ENCODE measurements around the gene LDHA.
"Not testable (repeated sequence)": the region's sequence is repeated elsewhere in the genome, so short reads cannot be mapped to it uniquely, and the experiment has no call there.

LDHA gene

GRCh38 chr11:18374956-18375355 lies 19.4 kb upstream of the LDHA start:
- DNase-seq (ENCODE audit: low read depth in 1 of 2, low spot score in 1 of 2), result no peak
- in situ Hi-C loops (cut with HindIII; ENCODE audit: low pct_unique_long_range_greater_than_20kb, low sequenced_read_pairs), result no loop called here
- TF ChIP-seq JUND (IDR thresholded peaks at IDR 0.05; ENCODE audit: low read depth), result no peak

GRCh38 chr11:18375941-18376340 lies 18.4 kb upstream of the LDHA start:
- in situ Hi-C loops (cut with HindIII; ENCODE audit: low pct_unique_long_range_greater_than_20kb, low sequenced_read_pairs), result no loop called here
- DNase-seq (ENCODE audit: low read depth in 1 of 2, low spot score in 1 of 2), result no peak
- no peak for TF ChIP-seq JUND (IDR thresholded peaks at IDR 0.05; ENCODE audit: low read depth)

- no peak for DNase-seq (ENCODE audit: low read depth in 1 of 2, low spot score in 1 of 2)
- TF ChIP-seq JUND (IDR thresholded peaks at IDR 0.05; ENCODE audit: low read depth), result no peak
- in situ Hi-C loops (cut with HindIII; ENCODE audit: low pct_unique_long_range_greater_than_20kb, low sequenced_read_pairs), result no loop called here
Observed at GRCh38 chr11:18379201-18379600, 15.2 kb upstream of the LDHA start.

- peak in 1 of 2 experiments; percentile 80 for DNase-seq (ENCODE audit: low read depth in 1 of 2, low spot score in 1 of 2)
- in situ Hi-C loops (cut with HindIII; ENCODE audit: low pct_unique_long_range_greater_than_20kb, low sequenced_read_pairs), result no loop called here
- no peak for TF ChIP-seq JUND (IDR thresholded peaks at IDR 0.05; ENCODE audit: low read depth)
Observed at GRCh38 chr11:18383388-18384156, 10.8 kb upstream of the LDHA start.

- no peak for TF ChIP-seq JUND (IDR thresholded peaks at IDR 0.05; ENCODE audit: low read depth)
- in situ Hi-C loops (cut with HindIII; ENCODE audit: low pct_unique_long_range_greater_than_20kb, low sequenced_read_pairs), result no loop called here
- DNase-seq (ENCODE audit: low read depth in 1 of 2, low spot score in 1 of 2), result peak; percentile 26 to 79
Observed at GRCh38 chr11:18384157-18384641, 10.2 kb upstream of the LDHA start.

GRCh38 chr11:18390088-18390487 lies 4.3 kb upstream of the LDHA start:
- no peak for TF ChIP-seq JUND (IDR thresholded peaks at IDR 0.05; ENCODE audit: low read depth)
- DNase-seq (ENCODE audit: low read depth in 1 of 2, low spot score in 1 of 2), result no peak
- in situ Hi-C loops (cut with HindIII; ENCODE audit: low pct_unique_long_range_greater_than_20kb, low sequenced_read_pairs), result no loop called here

DNA sequence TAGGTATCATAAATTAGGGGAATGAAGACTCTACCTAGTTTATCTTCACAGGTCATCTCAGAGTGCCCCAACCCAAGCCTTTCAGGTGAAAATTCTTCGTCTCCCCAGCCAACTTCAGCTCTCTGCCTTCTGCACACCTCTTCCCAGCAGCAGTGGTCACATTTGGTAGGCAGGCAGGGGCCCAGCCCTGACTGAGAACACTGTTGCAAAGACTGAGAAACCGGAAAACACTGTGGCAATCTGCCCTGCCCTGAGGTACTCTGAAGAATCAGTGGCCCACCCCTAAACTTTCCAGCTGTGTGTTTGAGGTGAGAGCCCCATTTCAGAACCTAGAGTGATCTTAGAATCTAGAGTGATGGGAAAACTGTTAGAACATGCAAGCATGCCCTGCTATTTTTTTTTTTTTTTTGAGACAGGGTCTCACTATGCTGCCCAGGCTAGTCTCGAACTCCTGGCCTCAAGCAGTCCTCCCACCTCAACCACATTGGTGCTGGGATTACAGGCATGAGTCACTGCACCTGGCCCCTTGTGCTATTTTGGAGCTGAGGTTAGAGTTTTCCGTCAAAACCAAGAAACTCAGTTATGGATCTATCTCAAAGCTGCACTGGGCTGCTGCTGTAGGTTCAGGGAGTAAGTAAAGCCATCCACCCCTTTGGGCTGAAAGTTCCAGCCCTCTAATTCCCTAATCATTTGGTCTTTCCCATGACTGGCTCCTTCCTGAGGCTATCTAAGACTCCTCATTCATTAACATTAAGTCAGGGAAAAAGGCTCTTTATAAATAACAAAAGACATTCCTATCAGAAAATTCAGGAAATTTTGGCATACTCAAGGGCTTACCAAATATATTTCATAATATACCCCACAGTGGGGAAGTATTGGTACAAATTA lies 1.7 kb upstream of the LDHA start:
- TF ChIP-seq JUND (IDR thresholded peaks at IDR 0.05; ENCODE audit: low read depth), result no peak
- DNase-seq (ENCODE audit: low read depth in 1 of 2, low spot score in 1 of 2), result no peak
- in situ Hi-C loops (cut with HindIII; ENCODE audit: low pct_unique_long_range_greater_than_20kb, low sequenced_read_pairs), result no loop called here

DNA sequence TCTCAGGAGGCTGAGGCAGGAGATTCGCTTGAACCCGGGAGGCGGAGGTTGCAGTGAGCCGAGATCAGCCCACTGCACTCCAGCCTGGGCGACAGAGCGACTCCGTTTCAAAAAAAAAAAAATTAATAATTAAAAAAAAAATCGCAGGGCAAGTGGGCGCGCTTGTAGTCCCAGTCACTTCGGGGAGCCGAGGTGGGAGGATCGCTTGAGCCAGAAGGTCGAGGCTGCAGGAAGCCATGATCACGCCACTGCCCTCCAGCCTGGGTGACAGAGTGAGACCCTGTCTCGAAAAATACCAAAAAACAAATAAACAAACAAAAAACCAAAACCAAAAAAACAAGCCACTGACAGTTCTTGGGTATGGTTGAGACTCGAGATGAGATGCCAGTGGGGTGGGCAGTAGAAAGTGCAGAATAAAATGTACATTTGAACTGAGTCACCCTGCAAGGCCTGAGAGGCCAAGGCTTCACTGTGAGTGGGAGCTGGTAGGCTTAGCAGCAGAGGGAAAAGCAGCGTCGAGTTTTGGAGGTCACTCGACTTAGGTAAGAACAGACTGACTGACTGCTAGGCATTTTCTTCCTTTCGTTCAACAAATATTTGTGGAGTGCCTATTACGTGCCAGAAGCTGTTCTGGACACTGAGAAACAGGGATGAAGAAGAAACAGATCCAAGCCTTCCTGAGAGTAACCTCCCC lies 635 bp upstream of the LDHA start:
- no peak for TF ChIP-seq JUND (IDR thresholded peaks at IDR 0.05; ENCODE audit: low read depth)
- in situ Hi-C loops (cut with HindIII; ENCODE audit: low pct_unique_long_range_greater_than_20kb, low sequenced_read_pairs), result no loop called here
- DNase-seq (ENCODE audit: low read depth in 1 of 2, low spot score in 1 of 2), result no peak

DNA sequence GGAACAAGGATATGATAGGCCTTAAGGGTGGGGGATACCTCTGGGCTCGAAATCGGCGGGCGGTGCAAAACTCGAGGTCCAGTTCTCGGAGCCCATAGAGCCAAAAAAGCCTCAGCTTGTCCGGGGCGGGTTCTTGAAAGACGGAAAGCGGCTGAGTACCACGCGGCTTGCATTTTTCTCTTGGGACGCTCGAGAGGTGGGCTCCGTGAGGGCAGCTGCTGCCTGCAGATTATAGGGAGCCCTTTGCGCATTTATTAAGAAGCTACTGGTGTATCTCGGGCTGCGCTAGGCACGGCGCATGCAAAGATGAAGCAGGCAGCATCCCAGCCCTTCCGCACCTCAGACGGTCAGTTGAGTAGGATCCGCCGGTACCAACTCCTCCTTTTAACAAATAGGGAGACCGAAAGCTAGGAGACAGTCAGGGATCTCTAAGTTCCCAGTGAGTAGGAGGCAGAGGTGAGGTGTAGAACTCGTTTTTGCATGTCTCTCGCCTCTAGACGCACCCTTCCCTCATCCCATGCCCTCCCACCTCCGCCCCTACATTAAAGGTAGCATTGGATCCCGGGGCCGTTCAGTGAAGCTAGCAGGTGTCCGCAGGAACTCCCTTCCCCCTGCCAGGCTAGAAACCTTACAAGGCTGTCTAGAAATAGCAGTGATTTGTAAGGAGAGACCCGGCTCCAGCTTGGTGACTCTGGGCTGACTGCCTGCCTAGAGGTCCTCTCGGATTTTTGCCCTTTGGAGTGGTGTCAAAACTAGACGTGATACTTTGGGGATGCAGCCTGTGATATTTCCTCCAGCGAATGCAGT lies 768 bp downstream of the LDHA start:
- TF ChIP-seq JUND (IDR thresholded peaks at IDR 0.05; ENCODE audit: low read depth), result no peak
- no peak for DNase-seq (ENCODE audit: low read depth in 1 of 2, low spot score in 1 of 2)
- in situ Hi-C loops (cut with HindIII; ENCODE audit: low pct_unique_long_range_greater_than_20kb, low sequenced_read_pairs), result no loop called here

DNA sequence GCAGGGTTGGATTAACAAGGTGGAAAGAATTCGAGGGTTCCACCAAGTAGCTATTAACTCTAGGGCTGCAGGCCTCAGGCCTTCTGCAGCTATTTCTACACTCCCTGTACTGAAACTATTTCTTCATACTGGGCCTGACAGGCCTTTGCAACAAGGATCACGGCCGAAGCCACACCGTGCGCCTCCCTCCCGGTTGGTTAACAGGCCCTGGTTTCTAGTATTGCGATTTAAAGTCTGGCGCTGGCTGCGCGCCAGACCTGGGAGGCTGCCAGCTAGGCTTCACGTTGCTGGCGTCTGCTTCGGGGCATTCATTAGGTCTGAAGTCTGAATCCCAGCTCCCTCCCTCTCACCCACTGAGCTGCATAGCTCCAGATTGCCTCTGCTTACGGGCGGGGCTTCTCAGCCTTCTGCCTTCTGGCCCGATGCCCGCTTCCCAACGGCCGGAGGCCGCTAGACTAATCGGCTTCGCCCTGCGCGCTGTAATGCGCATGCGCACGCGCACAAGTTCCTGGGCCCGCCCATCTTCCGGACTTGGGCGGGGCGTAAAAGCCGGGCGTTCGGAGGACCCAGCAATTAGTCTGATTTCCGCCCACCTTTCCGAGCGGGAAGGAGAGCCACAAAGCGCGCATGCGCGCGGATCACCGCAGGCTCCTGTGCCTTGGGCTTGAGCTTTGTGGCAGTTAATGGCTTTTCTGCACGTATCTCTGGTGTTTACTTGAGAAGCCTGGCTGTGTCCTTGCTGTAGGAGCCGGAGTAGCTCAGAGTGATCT lies 1.6 kb downstream of the LDHA start:
- DNase-seq (ENCODE audit: low read depth in 1 of 2, low spot score in 1 of 2), result peak; percentile 76 to 98
- in situ Hi-C loops (cut with HindIII; ENCODE audit: low pct_unique_long_range_greater_than_20kb, low sequenced_read_pairs), result no loop called here
- TF ChIP-seq JUND (IDR thresholded peaks at IDR 0.05; ENCODE audit: low read depth), result no peak

DNA sequence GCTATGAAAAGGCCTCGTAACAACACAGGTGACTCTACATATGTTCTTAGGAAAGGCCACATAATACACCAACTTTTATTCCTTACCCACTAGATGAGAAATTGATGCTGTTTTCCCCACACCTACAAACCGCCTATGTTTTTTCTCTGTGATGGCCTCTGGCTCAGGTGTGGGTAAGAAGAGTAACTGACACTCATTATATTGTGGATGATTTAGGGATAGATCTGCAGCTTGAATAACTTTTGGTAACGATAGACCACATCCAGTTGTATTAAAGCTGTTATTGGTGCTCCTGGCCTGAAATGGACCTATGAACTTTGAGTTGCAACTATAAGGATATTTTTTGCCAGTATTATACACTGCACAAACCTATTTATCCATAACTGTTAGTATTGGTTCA lies 3.6 kb downstream of the LDHA start:
- no peak for DNase-seq (ENCODE audit: low read depth in 1 of 2, low spot score in 1 of 2)
- TF ChIP-seq JUND (IDR thresholded peaks at IDR 0.05; ENCODE audit: low read depth), result no peak
- in situ Hi-C loops (cut with HindIII; ENCODE audit: low pct_unique_long_range_greater_than_20kb, low sequenced_read_pairs), result no loop called here

- in situ Hi-C loops (cut with HindIII; ENCODE audit: low pct_unique_long_range_greater_than_20kb, low sequenced_read_pairs); DNase-seq (ENCODE audit: low read depth in 1 of 2, low spot score in 1 of 2): not testable (repeated sequence)
Observed at GRCh38 chr11:18401077-18401476, 6.7 kb downstream of the LDHA start.
